WI38 (cell line): ENCODE measurements around the gene BACE2.

ENCODE experiments used
- H3K4me3 ChIP-seq: 2 replicates; pipeline ENCODE4 v1.5.1; 2011; ENCODE audit warnings: low read depth, mild to moderate bottlenecking, control low read depth, low read length
- CTCF ChIP-seq: IDR thresholded peaks from 2 replicates; pipeline ENCODE4 v1.5.1; 2012; ENCODE audit warnings: low read depth, mild to moderate bottlenecking, control low read depth, low read length

BACE2 gene

GRCh38 chr21:41226853-41227252 is 58.9 kb downstream of the BACE2 start:
- TF ChIP-seq CTCF, result no peak
- H3K4me3 ChIP-seq, result no peak overlapping the region

- H3K4me3 ChIP-seq, result no peak overlapping the region
- no peak for TF ChIP-seq CTCF
Observed at GRCh38 chr21:41227357-41228005, 59.5 kb downstream of the BACE2 start.

GRCh38 chr21:41228006-41228370 is 60.0 kb downstream of the BACE2 start:
- no peak overlapping the region for H3K4me3 ChIP-seq
- no peak for TF ChIP-seq CTCF

- H3K4me3 ChIP-seq, result no peak overlapping the region
- TF ChIP-seq CTCF, result no peak
Observed at GRCh38 chr21:41228492-41228891, 60.5 kb downstream of the BACE2 start.

GRCh38 chr21:41228958-41229357 is 61.0 kb downstream of the BACE2 start:
- no peak for TF ChIP-seq CTCF
- no peak overlapping the region for H3K4me3 ChIP-seq

GRCh38 chr21:41229509-41230248 is 61.7 kb downstream of the BACE2 start:
- no peak for TF ChIP-seq CTCF
- H3K4me3 ChIP-seq, result no peak overlapping the region

- no peak for TF ChIP-seq CTCF
- H3K4me3 ChIP-seq, result no peak overlapping the region
Observed at GRCh38 chr21:41230497-41230896, 62.5 kb downstream of the BACE2 start.
